GM12891 (cell line): ENCODE data around the gene PLK5.

ENCODE experiments used
- POLR2A ChIP-seq: IDR thresholded peaks from 2 replicates; pipeline ENCODE4 v1.6.1; 2011; ENCODE audit warnings: low read depth, low read length, control low read depth
- POLR2AphosphoS5 ChIP-seq: IDR thresholded peaks from 2 replicates; pipeline ENCODE4 v1.6.1; 2011; ENCODE audit warnings: low read depth, low read length, control low read depth

DNA sequence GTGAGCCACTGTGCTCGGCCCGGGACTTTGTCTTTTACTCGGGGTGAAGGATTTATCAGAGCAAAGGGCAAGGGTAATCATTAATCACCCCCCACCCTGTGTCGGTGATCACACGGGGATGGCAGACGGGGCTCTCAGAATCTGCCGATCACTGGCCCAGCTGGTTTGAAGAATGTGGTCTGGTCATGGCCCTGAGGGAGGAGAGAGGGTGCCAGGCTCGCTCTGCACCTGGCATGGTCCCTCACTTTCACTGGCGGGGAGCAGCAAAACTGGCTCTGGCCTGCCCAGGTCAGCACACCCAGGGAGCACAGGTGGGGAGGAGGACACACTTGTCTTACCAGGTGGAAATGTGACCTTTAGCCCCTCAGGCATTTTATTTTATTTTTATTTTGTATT, 22.7 kb upstream of the PLK5 start:
- no peak for TF ChIP-seq POLR2AphosphoS5
- no peak for TF ChIP-seq POLR2A
